Hematopoietic multipotent progenitor cell (in vitro differentiated cells): ENCODE data around the gene SPACA1. TPM values are rescaled to one million over a fixed set of nuclear protein-coding genes. Genes with fewer than 3 reads are reported as not detected.
"Not testable (repeated sequence)": the region's sequence is repeated elsewhere in the genome, so short reads cannot be mapped to it uniquely, and the experiment has no call there.

ENCODE experiments used
- DNase-seq, 3 donors: peaks; one replicate each; pipeline ENCODE4 v3.0.0-alpha.2; 2011 to 2015; ENCODE audit warnings: low read depth in 2 of 3, low spot score in 2 of 3
- total RNA-seq: library from RNA; depleted of rRNA; stranded (reverse); fragments of >200 nt; gene quantifications from one replicate; pipeline ENCODE4 v1.2.3, GENCODE V29; 2012

The SPACA1 gene
- total RNA-seq, result not detected

- DNase-seq, result no peak
These were observed at the start of gene SPACA1 for GRCh38 chr6:88047510-88048150. Gene SPACA1 (plus strand): TSS chr6:88047841. CDS start chr6:88047906, 65 bp downstream.

GRCh38 chr6:88000713-88001112 is 46.9 kb upstream of the SPACA1 start:
- DNase-seq, result no peak

- not testable (repeated sequence) for DNase-seq
These were observed 46.4 kb upstream of the SPACA1 start for GRCh38 chr6:88001279-88001678.

GRCh38 chr6:88004707-88005106 is 42.9 kb upstream of the SPACA1 start:
- no peak for DNase-seq

GRCh38 chr6:88006557-88006956 is 41.1 kb upstream of the SPACA1 start:
- no peak for DNase-seq

GRCh38 chr6:88008411-88008810 is 39.2 kb upstream of the SPACA1 start:
- no peak for DNase-seq

- DNase-seq, result no peak
These were observed 38.8 kb upstream of the SPACA1 start for GRCh38 chr6:88008831-88009231.

- DNase-seq, result no peak
These were observed 34.6 kb upstream of the SPACA1 start for GRCh38 chr6:88013015-88013414.

GRCh38 chr6:88013554-88013953 is 34.1 kb upstream of the SPACA1 start:
- no peak for DNase-seq

- no peak for DNase-seq
These were observed 27.2 kb upstream of the SPACA1 start for GRCh38 chr6:88020439-88020838.

GRCh38 chr6:88024696-88025095 is 22.9 kb upstream of the SPACA1 start:
- no peak for DNase-seq

GRCh38 chr6:88031550-88031949 is 16.1 kb upstream of the SPACA1 start:
- DNase-seq, result no peak

- DNase-seq, result no peak
These were observed 3.1 kb upstream of the SPACA1 start for GRCh38 chr6:88044530-88044929.

- no peak for DNase-seq
These were observed 2.0 kb upstream of the SPACA1 start for GRCh38 chr6:88045521-88046136.

GRCh38 chr6:88048578-88048977 is 937 bp downstream of the SPACA1 start:
- no peak for DNase-seq

- DNase-seq, result no peak
These were observed 2.6 kb downstream of the SPACA1 start for GRCh38 chr6:88050140-88050818.

- DNase-seq, result no peak
These were observed 11.6 kb downstream of the SPACA1 start for GRCh38 chr6:88059191-88059590.

GRCh38 chr6:88062376-88062775 is 14.7 kb downstream of the SPACA1 start:
- no peak for DNase-seq

GRCh38 chr6:88072462-88072861 is 24.8 kb downstream of the SPACA1 start:
- DNase-seq, result no peak

- no peak for DNase-seq
These were observed 27.1 kb downstream of the SPACA1 start for GRCh38 chr6:88074791-88075190.

- no peak for DNase-seq
These were observed 29.7 kb downstream of the SPACA1 start for GRCh38 chr6:88077305-88077704.

GRCh38 chr6:88086792-88087191 is 39.2 kb downstream of the SPACA1 start:
- DNase-seq, result no peak
